ENCODE results near the gene SULF2.

- TF ChIP-seq CTCF (IDR thresholded peaks at IDR 0.05) (no peak), POLR2A (IDR thresholded peaks at IDR 0.05) (no peak)
Measured at GRCh38 chr20:47662483-47663353, 122.6 kb downstream of the SULF2 start.
